Stimulated activated CD4-positive, alpha-beta T cell treated with anti-CD3 and anti-CD28 coated beads, Interleukin-2, amount 100 ng/mL, for 24 hours (primary cell): ENCODE results near the gene LAMA5.
A peak's percentile ranks its signal among the peaks of the same experiment; 100 is the strongest.

Experiments
- DNase-seq, 2 donors: peaks; one replicate each; pipeline ENCODE4 v3.0.0-alpha.2; 2020

Gene LAMA5

DNA sequence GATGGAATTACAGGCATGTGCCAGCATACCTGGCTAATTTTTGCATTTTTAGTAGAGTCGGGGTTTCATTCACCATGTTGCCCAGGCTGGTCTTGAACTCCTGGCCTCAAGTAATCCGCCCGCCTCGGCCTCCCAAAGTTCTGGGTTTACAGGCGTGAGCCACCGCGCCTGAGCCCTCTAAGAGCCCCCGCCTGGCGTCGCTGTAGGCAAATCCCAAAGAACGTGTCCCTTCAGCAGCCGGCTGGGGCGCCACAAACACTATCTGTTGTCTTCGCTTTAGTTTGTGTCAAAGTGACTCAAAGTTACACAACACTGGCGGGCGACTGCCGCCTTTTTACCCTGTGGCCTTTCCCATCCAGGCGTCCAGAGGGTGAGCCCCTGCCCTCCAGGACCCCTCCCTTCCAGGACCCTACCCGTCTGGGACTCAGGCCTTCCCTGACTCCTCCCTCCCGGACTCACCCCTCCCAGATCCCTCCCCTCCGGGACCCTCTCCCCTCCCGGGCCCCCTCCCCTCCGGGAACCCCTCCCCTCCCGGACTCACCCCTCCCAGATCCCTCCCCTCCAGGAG is 65.3 kb downstream of the LAMA5 start:
- DNase-seq, result peak; percentile 90 to 91

DNA sequence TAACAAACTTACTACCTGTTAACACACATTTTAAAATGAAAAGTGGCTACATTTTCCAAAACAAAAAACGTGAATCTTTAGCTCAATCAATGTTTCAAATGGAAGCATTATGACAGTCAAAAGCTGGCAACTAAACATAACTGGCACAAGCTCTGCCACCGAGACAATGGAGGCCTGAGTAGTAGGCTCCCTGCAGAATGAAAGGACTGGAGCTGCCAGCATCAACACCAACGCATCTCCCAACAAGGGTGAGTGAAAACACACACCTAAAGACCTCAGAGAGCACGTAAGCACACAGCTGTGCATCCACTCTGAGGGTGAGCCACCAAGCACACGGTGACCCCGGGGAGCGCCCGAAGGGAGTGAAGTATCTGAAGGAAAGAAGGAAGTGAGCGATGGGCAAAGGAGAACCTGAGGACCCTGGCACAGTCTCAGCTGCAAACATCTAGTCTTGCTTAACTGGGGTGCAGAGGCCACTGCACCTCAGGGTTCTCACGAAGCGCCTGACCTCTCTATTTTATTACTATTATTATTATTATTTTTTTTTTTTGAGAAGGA is 65.9 kb downstream of the LAMA5 start:
- no peak for DNase-seq

DNA sequence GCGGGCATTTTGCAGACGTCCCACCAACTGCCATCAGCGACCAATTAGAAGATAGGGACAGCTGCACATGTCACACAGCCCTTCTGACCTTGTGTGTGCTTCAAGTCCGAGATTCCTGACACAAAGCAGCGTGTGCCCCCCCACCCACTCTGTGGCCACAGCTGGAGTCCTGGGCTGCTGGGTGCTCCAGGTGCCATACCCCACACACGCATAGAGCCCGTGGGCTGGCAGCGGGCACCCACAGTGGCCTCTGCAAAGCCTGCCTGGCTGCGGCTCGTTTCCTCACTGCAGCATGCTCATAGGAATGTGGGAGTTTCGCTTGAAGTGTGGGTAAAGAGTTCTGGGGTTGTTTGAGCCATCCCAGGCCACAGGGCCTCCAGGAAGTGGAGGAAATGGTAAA is 66.8 kb downstream of the LAMA5 start:
- DNase-seq, result no peak

DNA sequence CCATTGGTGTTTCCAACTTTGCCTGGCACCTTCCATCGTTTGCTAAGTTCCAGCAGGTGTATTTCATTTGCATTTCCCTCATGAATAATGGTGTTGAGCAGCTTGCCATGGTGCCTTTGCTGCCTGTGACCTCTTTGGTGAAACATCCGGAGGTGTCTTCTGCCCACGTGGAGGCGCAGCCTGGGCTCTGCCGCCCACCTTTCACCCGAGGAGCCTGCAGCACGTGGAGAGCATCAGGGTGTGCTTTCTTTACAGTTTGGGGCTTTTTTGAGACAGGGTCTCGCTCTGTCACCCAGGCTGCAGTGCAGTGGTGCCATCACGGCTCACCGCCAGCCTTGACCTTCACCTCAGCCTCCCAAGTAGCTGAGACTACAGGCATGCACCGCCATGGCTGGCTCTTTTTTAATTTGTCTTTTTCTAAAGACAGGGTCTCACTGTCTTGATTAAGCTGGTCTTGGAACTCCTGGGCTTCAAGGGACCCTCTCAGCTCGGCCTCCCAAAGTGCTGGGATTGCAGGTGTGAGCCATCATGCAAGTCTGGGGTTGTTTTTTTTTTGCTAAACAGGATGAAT is 67.4 kb downstream of the LAMA5 start:
- DNase-seq, result no peak

DNA sequence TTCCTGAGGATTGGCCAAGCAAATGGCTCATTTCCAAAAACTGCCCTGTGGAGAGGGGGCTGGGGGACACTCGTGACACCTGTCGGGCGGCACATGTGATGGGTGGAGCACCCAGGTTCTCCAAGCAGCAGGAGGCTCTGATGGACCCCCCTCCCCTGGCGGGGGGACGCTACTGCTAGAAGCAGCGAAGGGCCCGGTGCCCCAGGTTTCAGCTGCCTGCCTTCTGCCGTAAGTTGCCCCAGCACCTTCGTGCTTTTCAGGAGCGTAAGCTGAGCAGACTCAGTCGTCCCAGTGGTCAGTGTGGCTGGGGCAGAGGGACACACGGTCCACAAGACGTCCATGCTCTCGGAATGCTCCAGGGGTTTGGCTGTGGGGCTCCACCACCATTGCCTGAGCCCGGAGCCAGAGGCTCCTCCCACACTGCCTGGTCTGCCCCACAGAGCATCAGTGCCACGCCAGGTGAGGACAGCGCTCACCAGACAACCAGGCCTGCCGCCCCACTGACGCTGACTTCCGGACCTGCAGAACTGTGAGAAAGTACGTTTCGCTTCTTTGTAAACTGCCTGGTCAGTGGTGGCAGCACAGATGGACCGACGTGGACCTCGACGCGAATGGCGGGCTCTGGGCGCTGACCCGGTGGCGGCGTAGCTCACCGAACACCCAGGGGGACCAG is 68.4 kb downstream of the LAMA5 start:
- no peak for DNase-seq

DNA sequence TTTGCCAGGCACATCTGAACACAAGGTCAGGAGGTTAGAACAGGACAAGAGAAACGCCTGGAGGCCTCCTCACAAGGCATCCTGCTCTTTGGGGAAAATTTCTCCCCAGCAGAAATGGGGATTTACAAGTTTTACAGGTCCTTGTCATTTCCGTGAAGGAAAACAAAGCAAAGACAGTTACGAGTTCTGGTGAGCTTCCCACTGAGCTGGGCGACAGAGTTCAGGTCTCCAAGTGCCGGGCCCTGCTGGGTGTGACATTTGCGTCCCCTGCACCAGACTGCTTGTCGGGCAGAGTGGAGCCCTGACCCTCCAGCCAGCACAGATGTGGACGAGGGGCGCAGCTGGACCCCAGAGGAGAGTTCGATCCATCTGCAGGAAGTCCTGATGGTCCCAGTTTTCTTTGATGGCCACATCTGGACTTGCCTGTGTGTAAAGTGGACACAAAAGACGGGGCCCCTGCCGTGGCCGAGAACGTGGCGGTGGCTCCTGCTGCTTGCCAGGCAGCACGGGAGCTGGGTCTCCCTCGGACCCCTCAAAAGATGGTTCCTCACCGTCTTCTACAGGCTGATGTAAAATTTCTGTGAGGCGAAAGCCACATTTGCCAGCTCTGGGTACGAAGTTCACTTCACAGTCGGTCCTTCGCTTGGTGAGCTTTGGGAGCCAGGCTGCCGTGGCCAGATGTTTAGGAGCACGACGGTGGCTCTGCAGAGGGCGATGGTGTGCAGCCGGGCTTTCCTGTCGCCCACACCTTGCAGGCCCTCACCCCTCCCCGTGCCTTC is 69.5 kb downstream of the LAMA5 start:
- DNase-seq, result no peak

DNA sequence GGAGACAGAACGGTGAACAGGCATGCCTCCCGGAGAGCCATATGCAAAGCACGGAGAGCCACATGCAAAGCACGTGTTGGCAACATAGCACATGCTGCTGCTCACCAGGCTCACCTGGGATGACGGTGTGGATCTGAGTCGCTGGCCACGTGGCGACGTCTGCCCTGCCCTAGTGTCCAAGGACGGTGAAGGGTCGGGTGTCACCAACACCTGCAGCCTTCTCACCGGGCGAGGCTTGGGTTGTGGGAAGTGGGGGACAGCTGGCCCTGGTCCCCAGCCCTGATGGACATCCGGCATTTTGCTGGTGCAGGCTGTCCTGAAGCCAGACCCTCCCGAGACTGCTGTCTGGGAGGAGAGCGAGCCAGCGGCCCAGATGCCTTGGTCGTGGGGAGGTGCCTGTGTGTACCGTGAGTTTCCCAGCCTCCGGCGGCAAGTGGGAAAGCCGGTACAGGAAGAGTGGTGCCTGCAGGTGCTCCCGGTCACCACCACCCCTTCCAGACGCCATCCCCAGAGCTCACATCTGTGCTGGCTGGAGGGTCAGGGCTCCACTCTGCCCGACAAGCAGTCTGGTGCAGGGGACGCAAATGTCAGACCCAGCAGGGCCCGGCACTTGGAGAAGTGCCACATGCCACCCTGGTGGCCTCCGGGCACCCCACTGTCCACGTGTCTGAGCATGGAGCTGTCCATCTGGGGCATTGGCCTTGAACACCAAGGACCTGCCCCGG is 70.2 kb downstream of the LAMA5 start:
- no peak for DNase-seq

DNA sequence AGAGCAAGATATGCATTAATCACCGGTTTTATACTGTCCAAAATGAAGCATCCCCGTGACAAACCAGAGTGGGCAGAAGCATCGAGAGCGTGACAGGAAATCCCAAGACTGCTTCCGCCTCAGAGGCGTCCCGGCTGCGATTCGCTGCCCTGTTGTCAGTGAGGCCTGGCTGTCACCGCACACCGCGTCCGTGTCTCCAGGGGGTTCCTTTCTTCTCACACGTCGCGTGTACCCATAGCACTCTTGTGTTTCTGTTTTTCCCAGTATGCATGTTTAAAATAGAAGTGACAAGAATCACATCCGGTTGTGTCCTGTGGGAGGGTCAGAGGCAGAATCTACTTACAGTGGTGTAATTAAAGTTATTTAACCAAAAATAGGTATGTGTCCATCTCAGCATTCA is 72.6 kb downstream of the LAMA5 start:
- DNase-seq, result no peak

DNA sequence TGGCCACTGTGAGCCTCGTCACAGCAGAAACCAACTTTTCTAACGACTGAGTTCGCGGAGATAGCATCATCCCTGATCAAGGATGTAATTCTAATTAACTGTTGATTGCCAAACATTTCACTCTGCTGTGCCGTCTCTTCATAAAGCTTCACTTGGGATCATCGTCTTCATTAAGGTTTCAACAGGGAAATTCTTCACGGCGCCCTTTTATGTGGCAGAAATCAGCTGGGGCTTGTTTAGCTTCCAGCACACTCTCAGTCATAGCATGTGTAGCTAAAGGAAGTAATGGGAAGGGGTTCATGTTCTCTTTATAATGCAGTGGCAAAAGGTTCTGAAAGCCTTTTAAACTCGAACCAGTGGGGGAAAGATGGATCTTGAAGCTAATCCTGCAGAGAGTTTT is 73.2 kb downstream of the LAMA5 start:
- no peak for DNase-seq

DNA sequence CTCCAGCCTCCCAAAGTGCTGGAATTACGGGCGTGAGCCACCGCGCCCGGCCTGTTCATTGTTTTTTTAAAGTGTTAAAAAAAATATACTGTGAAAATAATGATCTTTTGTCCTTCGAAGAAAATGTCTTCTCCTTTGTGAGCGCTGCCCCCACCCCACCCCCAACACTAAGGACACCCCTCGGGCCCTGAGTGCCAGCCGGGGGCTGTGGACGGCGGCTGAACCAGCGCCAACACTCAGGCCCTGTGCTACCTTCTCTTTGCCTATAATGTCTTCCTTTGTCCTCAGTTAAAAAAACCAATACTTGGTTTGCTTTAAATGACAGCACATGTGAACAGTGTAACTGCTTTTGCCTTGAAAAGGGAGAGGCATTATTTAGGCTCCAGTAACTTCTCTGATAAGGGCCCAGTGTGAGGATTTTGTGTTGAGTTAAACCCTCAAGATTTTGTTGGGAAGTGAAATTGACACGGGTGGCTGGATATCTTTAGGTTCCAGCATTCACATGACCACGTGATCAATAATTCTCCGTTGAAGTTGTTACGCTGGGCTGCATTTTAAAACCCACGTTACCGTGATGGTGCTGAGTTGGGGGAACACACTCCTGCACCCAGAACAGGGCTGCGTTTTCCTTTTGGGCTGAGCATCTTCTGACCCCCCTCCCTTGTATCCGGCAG is 73.9 kb downstream of the LAMA5 start:
- no peak for DNase-seq

DNA sequence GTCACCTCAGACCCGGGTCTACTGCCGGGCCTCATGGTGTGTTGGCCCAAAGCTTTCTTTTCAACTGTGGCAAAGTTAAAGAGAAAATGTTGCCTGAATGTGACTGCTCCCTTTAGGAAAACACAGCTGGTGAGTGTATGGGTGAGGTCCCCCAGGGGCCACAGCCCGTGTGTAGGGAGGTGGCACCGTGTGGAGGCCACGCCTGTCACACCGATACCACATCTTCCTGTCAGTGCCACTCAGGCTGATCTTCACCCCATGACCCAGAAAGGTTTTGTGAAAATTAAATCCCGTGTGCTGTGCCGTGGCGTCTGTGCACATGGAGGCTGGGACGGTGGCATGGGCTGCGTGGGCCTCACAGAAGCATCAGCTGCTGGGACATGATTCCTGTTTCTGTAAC is 75.0 kb downstream of the LAMA5 start:
- no peak for DNase-seq

DNA sequence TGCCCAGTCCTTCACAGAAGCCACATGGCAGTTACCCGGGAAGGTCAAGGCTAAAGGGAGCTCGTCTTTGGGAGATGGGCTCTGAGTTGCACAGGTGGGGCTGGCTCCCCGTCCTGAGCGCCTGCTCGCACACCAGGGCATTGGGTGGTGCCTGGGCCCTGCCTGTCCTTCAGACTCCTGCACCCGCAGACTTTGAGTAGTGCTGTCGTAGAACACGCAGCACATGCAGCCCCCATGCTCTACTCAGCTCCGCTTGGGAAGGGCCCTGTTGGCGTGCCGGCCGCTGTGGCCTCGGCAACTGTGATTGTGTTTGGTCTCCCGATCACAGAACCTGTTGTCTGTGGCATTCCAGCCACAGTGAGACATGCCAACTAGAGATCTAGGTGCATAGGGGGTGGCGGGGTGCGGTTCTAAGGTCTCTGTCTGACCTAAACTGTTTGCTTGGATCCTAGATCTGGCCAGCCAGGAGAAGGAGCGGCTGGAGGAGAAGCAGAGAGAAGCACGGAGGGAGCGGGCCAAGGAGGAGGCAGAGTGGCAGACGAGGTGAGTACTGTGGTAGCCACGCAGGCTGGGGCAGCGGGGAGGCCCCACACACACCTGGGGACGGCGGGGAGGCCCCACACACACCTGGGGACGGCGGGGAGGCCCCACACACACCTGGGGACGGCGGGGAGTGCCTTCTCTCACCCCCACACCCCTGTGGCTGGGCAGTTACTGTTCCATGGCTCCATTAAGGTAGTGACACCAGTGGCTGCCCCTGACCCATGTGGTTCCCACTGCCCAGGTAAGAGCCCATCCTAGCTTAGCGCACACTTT is 75.7 kb downstream of the LAMA5 start:
- DNase-seq, result no peak

DNA sequence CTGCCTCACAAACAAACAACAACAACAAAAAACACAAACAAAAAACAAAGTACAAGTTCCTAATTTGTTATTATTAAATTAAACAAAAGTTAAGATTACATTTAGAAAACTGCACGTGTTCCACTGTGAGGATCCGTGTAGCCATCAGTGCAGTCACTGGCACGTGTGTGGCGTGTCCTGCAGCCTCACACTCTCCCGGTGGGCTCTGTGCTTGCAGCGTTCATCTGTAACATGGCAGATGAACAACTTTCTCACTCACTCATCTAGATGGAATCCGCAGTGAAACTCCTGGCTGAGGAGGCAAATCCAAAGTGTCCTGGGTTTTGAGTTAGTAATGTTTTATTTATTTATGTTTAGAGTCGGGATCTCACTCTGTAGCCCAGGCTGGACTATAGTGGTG is 77.2 kb downstream of the LAMA5 start:
- DNase-seq, result no peak

DNA sequence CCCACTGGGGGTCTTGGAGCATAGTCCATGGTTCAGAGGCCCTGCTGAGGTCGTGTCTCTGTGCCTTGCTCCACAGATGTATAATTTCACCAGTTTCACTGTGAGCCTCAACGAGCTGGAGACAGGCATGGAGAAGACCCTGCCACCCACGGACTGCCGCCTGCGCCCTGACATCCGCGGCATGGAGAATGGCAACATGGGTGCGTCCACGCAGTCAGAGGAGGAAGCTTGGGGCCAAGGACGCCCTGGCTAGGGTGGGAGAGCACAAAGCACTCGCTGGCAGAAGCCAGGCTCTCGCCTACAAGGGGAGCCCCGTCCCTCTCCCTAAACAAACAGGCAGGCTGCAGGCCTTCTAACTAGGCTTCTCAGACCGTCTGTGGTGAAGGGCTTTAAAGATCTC is 78.0 kb downstream of the LAMA5 start:
- DNase-seq, result no peak

DNA sequence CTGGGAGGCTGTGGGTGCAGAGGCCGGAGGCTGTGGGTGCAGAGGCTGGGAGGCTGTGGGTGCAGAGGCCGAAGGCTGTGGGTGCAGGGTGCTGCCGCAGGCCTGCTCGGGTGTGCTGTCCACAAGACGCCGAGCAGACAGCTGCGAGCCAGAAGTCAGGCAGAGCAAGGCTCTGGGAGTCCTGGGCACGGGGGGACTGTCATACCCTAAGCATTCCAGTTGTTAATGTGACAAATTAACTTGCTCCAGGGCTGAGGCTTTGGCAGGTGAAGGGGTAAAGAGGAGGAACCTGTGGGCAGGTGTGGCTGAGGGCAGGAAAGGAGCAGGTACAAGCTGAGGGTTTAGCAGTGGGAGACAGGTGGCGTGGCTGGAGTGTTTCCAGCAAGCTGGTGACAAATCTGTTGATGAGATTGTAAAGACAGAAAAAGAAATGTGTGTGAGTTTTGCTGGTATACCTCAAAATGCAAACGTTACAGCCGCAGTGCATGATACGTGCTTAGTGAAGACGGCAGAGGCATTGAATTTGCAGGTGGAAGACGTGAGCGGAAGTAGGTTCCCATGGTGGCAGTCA is 78.5 kb downstream of the LAMA5 start:
- DNase-seq, result no peak

DNA sequence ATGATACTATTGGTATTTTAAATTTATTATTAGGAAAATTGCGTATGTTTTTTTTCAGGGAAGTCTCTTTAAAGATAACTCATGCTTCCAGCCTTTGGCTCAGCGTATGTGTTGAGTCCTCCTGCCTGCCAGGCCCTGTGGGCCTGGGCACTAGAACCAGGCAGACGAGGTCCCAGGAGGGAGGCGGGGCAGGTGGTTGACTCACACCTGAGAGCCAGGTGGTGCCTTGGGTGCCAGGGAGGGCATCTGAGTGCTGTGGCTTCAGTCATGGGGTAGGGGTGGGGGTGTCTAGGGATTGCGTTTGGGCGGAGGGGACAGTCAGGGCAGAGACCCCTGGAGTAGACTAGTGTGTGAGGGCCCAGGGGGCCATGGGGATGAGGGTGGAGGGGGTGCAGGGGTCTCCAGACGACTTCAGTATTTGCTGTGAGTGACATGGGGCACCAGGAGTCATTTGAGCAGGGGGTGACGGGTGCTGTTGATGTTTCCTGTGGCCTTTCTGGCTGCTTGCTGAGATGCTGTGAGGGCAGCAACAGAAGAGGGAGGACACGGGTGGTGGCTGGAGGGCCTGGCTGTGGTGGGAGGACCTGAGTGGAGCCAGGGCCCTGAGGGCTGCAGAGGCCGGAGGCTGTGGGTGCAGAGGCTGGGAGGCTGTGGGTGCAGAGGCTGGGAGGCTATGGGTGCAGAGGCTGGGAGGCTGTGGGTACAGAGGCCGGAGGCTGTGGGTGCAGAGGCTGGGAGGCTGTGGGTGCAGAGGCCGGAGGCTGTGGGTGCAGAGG is 79.2 kb downstream of the LAMA5 start:
- DNase-seq, result no peak

DNA sequence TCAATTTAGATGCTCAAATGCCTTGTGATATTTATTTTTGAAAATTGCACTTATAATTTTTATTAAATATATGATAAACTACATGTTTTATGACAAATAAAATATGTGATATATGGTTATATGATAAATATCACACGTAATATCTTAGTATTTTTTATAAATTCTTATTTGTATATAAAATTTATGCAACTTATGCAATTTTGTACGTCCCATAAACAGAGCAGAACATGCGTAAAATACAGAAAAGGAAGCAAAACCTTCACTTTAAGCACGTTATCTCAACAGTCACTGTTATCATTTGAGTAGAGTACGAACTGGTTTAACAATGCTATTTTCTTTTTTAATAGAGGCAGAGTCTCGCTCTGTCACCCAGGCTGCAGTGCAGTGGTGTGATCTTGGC is 80.0 kb downstream of the LAMA5 start:
- DNase-seq, result no peak

DNA sequence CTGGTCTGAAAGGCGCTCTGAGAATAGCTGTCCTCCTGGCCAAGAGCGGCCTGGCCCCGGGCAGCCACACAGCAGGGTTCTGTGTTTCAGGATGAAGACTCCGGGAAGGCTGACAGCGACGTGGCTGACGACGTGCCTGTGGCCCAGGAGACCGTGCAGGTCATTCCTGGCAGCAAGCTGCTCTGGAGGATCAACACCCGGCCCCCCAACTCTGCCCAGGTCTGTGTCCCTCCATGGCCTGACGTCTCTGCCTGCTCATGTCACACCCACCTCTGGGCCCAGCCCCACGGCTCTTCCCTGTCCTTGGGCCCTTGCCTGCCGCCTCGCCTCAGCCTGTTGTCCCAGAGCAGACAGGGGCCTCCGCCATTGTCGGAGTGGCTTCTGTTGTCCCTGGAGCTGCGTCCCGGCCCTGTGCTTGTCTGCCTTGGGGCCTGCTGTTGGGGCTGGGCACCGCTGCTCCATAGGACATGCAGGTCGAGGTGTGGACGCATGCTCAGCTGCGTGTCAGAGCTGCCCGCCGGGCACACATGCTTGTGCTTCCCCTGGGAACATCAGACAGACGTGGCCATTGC is 80.5 kb downstream of the LAMA5 start:
- no peak for DNase-seq

DNA sequence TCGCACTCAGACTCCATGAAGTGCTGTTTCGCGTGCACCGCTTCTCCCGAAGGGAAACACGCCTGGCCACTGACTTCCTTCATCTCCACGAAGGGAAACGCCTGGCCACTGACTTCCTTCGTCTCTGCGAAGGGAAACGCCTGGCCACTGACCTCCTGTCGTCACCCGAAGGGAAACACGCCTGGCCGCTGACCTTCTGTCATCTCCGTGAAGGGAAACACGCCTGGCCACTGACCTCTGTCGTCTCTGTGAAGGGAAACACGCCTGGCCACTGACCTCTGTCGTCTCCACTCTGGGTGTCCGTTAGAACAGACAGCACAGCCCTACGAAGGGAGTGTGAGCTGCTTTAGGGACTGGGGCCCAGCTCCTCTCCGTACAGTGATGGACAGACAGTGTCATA is 81.4 kb downstream of the LAMA5 start:
- no peak for DNase-seq

DNA sequence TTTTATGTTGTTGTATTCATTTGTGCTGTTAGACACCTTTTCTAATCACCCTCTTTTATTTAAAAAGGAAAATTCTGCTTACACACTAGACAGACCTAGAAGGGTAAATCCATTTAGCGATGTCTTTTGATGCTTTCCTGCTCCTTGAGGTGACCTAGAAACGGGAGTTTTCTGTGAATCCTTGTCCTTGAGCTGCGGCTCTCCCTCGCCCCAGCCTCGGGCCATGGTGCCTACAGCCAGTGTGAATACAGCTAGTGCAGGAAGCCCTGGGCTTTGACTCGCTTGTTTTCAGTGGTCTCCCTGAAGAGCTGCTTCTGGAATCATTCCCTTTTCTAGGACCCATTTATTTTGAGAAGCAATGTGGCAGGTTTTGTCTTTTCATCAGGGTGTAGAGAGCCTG is 82.0 kb downstream of the LAMA5 start:
- no peak for DNase-seq
